Measurements from ENCODE around the gene COL16A1. TPM values are rescaled to one million over a fixed set of nuclear protein-coding genes. Genes with fewer than 3 reads are reported as not detected.

COL16A1 gene
- total and polyA plus RNA-seq, 2 of the 13 experiments (the other 11 are each of a cell fraction or from before 2014, with no cell fraction given) = 4.3 to 12.2 TPM

- Histone ChIP-seq H3K79me2 (ENCODE audit: insufficient read depth, low read length) (no peaks in the 10 kb centered on the region), H4K20me1 (ENCODE audit: insufficient read depth, low read length) (no peaks in the 10 kb centered on the region), H3K36me3 (replicated peaks in 1 of 2; ENCODE audit: control insufficient read depth in 1 of 2, insufficient read depth in 2 of 2, low read length in 2 of 2) (no peaks in the 10 kb centered on the region), H3K4me3 (replicated peaks in 1 of 3; ENCODE audit: insufficient read depth in 1 of 3, low read depth in 2 of 3, low read length in 3 of 3) (no peak overlapping the region), H3K4me1 (ENCODE audit: insufficient read depth, low read length) (0 out of 2 replicates have a peak, but pooled peaks cover 8% of the 10 kb centered on the region), H3K27ac (ENCODE audit: extremely low read length, insufficient read depth, low read length) (no peak overlapping the region), H3K4me2 (ENCODE audit: low read depth, low read length) (no peak overlapping the region), H3K9ac (ENCODE audit: insufficient read depth, low read depth, low read length) (no peak overlapping the region), H3K9me3 (ENCODE audit: low read length) (no peaks in the 10 kb centered on the region), H3K27me3 (ENCODE audit: control insufficient read depth in 1 of 2, insufficient read depth in 2 of 2, low read length in 2 of 2) (peaks cover 4 to 61% of the 10 kb centered on the region in 2 experiments; a peak in 3 of 5 replicates), H2AFZ (ENCODE audit: low read length) (no peak overlapping the region)
- FAIRE-seq = no peak
- 0% methylated on average over 2 of the region's 4 CpGs for WGBS (ENCODE audit: low lambda C conversion rate)
- TF ChIP-seq SP4 (CRISPR knock-in tag; IDR thresholded peaks at IDR 0.05) (no peak), SNAPC5 (CRISPR knock-in tag; IDR thresholded peaks at IDR 0.05; ENCODE audit: borderline replicate concordance) (no peak), ZNF512B (CRISPR knock-in tag; IDR thresholded peaks at IDR 0.05; ENCODE audit: borderline replicate concordance) (no peak), EHMT2 (IDR thresholded peaks at IDR 0.05; ENCODE audit: borderline replicate concordance, low read depth, low read length) (no peak), NR2F6 (IDR thresholded peaks at IDR 0.05) (no peak), NR2F6 (CRISPR knock-in tag; IDR thresholded peaks at IDR 0.05) (no peak), ZBTB10 (CRISPR knock-in tag; IDR thresholded peaks at IDR 0.05; ENCODE audit: borderline replicate concordance) (no peak), CAMTA2 (CRISPR knock-in tag; IDR thresholded peaks at IDR 0.05; ENCODE audit: borderline replicate concordance) (no peak), ZNF660 (CRISPR knock-in tag; IDR thresholded peaks at IDR 0.05; ENCODE audit: borderline replicate concordance, low read depth) (no peak)
- ChIA-PET POLR2A (no interaction called here), CTCF (ENCODE audit: low intra/inter-chr PET ratio, low total read pairs) (no interaction called here)
- in situ Hi-C loops (cut with HindIII; ENCODE audit: extremely low pct_ligation_motif_present, low pct_unique_long_range_greater_than_20kb) (no loop called here), intact Hi-C loops (cut with micrococcal nuclease; ENCODE audit: unreplicated experiment) (no loop called here)
- no peak for DNase-seq (ENCODE audit: low spot score)
- BruUV-seq (replicated peaks) = no TSS peak
- ATAC-seq = no peak
Observed at GRCh38 chr1:31748365-31748764, 44.5 kb upstream of the COL16A1 start.
